Right lobe of liver (tissue), 6 donors: Measurements from ENCODE around the gene OAS1. TPM values are rescaled to one million over a fixed set of nuclear protein-coding genes. Genes with fewer than 3 reads are reported as not detected.
"Not testable (repeated sequence)": the region's sequence is repeated elsewhere in the genome, so short reads cannot be mapped to it uniquely, and the experiment has no call there.

ENCODE experiments used
- ATAC-seq, 4 donors: fragments of 200-7000 bp; cut with Tn5 transposase; one replicate each; pipeline ENCODE4 v1.9.1; 2020; ENCODE audit warnings: mild to moderate bottlenecking in 4 of 4, moderate library complexity in 4 of 4
- DNase-seq, 3 donors: peaks; one replicate each; pipeline ENCODE4 v3.0.0-alpha.2; 2020
- H3K27ac ChIP-seq, 3 donors: fragments of 200-600 bp; one replicate each; pipeline ENCODE4 v1.8.0; 2022
- H3K27me3 ChIP-seq, 2 donors: fragments of 200-600 bp; one replicate each; pipeline ENCODE4 v1.8.0; 2022
- H3K36me3 ChIP-seq, 4 donors: fragments of 200-600 bp; sonication (generic) in 1 of 4; one replicate each; pipeline versions ENCODE4 v1.5.1 to v1.8.0; 2017 to 2022; ENCODE audit warnings: control low read depth in 1 of 4
- H3K4me1 ChIP-seq, 4 donors: fragments of 200-600 bp; sonication (generic) in 1 of 4; one replicate each; pipeline versions ENCODE4 v1.5.1 to v1.8.0; 2017 to 2022; ENCODE audit warnings: control low read depth in 1 of 4
- H3K4me3 ChIP-seq, 3 donors: fragments of 200-600 bp; one replicate each; pipeline ENCODE4 v1.8.0; 2022
- H3K9me3 ChIP-seq, 4 donors: fragments of 200-600 bp; sonication (generic) in 1 of 4; one replicate each; pipeline versions ENCODE4 v1.5.1 to v1.8.0; 2017 to 2022; ENCODE audit warnings: control low read depth in 1 of 4
- POLR2A ChIP-seq: fragments of 450-650 bp; IDR thresholded peaks from one replicate; pipeline ENCODE4 v1.6.1; 2017; ENCODE audit warnings: antibody characterized with exemption, mild to moderate bottlenecking
- WGBS: methylation state at CpG from one replicate; pipeline ENCODE4 v1.1.6; 2018; ENCODE audit warnings: low coverage, low lambda C conversion rate; ENCODE audit not compliant: insufficient coverage; ENCODE audit errors: missing lambda C conversion rate; 5-methylcytosine and 5-hydroxymethylcytosine counted together
- intact Hi-C, 2 donors: fragments of 100-400 bp; cut with DNase I; formaldehyde crosslinking; loops; one replicate each; pipeline versions ENCODE4 v1.11.2 to v1.14.1; 2022
- total RNA-seq, 6 experiments: library from RNA; depleted of rRNA in 2 of 6; stranded (reverse); fragments of >200 nt in 2 of 6; fragmentation: NEBNext Ultra II Directional in 3 of 6; extraction: Animal tissue kit (Norgen Biotek cat#: 25700) in 3 of 6; gene quantifications; one replicate each; pipeline versions ENCODE4 v1.1.0 to v1.2.4, GENCODE V29; 2016 to 2023
- TF ChIP-seq, protein P1 (sequence below), 4 donors: fragments of 200-600 bp in 3 of 4; fragments of 450-650 bp in 1 of 4; IDR thresholded peaks; one replicate each; pipeline versions ENCODE4 v1.5.1 to v1.8.0; 2016 to 2022; ENCODE audit warnings: antibody characterized with exemption in 4 of 4, mild to moderate bottlenecking in 2 of 4
- donor health status: DM: no; HTN: yes; CAD: no.
- donor health status: DM: no; HTN: no; CAD: no.
- donor health status: DM: no; HTN: no; CAD: no.
- donor health status: DM: no; HTN: yes; CAD: no.
- donor health status: DM: no; HTN: yes; CAD: no.

The OAS1 gene
- total RNA-seq, 6 experiments from 2014 or later = 19.2 to 23.0 (median 22.5) TPM

DNA sequence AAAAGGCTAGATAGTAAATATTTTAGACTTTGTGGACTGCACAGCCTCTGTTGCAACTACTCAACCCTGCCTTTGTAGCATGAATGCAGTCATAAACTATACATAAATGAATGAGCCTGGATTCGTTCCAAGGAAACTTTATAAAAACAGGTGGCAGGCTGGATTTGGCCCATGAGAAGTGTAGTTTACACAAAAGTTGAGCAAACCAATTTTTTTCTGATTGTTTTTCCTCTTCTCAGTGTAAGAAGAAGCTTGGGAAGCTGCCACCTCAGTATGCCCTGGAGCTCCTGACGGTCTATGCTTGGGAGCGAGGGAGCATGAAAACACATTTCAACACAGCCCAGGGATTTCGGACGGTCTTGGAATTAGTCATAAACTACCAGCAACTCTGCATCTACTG is 9.5 kb downstream of the OAS1 start:
- H3K9me3 ChIP-seq = no peaks in the 10 kb centered on the region
- no peaks in the 10 kb centered on the region for H3K27me3 ChIP-seq
- H3K4me1 ChIP-seq = peaks cover 0 to 10% (median 2%) of the 10 kb centered on the region in 4 donors
- H3K27ac ChIP-seq = peak overlapping the region in 1 of 3 donors; percentile 49
- ATAC-seq (peak; percentile 79 to 97 (median 88)), DNase-seq (peak in 2 of 3 donors; percentile 55 to 61)
- H3K36me3 ChIP-seq = peaks cover 0 to 45% (median 12%) of the 10 kb centered on the region in 4 donors
- intact Hi-C loops = no loop called here
- 33% methylated on average over 5 of the region's 5 CpGs for WGBS
- no peak overlapping the region for H3K4me3 ChIP-seq
- TF ChIP-seq, protein P1, sequence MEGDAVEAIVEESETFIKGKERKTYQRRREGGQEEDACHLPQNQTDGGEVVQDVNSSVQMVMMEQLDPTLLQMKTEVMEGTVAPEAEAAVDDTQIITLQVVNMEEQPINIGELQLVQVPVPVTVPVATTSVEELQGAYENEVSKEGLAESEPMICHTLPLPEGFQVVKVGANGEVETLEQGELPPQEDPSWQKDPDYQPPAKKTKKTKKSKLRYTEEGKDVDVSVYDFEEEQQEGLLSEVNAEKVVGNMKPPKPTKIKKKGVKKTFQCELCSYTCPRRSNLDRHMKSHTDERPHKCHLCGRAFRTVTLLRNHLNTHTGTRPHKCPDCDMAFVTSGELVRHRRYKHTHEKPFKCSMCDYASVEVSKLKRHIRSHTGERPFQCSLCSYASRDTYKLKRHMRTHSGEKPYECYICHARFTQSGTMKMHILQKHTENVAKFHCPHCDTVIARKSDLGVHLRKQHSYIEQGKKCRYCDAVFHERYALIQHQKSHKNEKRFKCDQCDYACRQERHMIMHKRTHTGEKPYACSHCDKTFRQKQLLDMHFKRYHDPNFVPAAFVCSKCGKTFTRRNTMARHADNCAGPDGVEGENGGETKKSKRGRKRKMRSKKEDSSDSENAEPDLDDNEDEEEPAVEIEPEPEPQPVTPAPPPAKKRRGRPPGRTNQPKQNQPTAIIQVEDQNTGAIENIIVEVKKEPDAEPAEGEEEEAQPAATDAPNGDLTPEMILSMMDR (IDR thresholded peaks at IDR 0.05) = no peak
- TF ChIP-seq POLR2A = no peak

DNA sequence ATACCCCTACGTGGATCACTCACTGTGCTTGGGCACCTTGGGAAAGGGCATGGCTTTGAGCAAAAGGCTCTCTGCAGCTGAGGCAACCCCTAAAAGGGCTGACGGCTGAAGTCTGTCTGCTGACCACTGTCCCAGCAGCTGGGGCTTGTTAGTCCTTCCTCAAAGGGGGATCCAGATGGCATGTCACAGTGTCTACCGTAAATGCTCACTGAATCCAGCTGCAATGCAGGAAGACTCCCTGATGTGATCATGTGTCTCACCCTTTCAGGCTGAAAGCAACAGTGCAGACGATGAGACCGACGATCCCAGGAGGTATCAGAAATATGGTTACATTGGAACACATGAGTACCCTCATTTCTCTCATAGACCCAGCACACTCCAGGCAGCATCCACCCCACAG is 12.4 kb downstream of the OAS1 start:
- Histone ChIP-seq H3K36me3 (peaks cover 0 to 37% (median 11%) of the 10 kb centered on the region in 4 donors), H3K27ac (no peak overlapping the region), H3K9me3 (no peaks in the 10 kb centered on the region), H3K4me1 (peaks cover 0 to 10% (median 2%) of the 10 kb centered on the region in 4 donors), H3K4me3 (no peak overlapping the region), H3K27me3 (no peaks in the 10 kb centered on the region)
- DNase-seq (no peak), ATAC-seq (no peak)
- TF ChIP-seq POLR2A = no peak
- TF ChIP-seq, protein P1 (IDR thresholded peaks at IDR 0.05) = no peak
- WGBS = 100% methylated on average over 1 of the region's 6 CpGs
- intact Hi-C loops = no loop called here

DNA sequence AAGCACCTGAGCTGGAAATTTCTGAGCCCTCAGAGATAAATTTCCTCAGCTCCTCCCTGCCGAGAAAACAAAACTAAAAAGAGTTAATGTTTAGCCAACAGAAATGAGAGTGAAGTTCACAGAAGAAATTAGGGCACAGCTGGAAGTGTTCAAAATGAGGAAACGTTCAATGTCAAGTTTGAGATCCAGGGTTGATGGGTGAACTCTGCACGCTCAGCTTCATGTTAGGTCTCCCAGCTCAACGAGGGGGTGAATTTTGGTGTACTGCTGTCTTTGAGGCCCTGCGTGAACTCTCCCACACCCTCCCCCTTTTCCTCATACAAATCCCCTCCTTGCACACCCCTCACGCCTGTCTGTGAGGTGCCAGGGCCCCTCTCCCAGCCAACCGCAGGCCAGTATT is 18.2 kb downstream of the OAS1 start:
- Histone ChIP-seq H3K4me1 (peaks cover 0 to 9% (median 3%) of the 10 kb centered on the region in 4 donors), H3K36me3 (peaks cover 0 to 2% (median 0%) of the 10 kb centered on the region in 4 donors), H3K4me3 (peak overlapping the region; percentile 14 to 37 (median 23)), H3K27ac (peak overlapping the region; percentile 43 to 63 (median 58)), H3K9me3 (no peaks in the 10 kb centered on the region), H3K27me3 (no peaks in the 10 kb centered on the region)
- intact Hi-C loops = no loop called here
- ATAC-seq (peak; percentile 80 to 90 (median 88)), DNase-seq (no peak)
- no peak for TF ChIP-seq POLR2A
- TF ChIP-seq, protein P1 (IDR thresholded peaks at IDR 0.05) = no peak
- WGBS = 13% methylated on average over 6 of the region's 7 CpGs

DNA sequence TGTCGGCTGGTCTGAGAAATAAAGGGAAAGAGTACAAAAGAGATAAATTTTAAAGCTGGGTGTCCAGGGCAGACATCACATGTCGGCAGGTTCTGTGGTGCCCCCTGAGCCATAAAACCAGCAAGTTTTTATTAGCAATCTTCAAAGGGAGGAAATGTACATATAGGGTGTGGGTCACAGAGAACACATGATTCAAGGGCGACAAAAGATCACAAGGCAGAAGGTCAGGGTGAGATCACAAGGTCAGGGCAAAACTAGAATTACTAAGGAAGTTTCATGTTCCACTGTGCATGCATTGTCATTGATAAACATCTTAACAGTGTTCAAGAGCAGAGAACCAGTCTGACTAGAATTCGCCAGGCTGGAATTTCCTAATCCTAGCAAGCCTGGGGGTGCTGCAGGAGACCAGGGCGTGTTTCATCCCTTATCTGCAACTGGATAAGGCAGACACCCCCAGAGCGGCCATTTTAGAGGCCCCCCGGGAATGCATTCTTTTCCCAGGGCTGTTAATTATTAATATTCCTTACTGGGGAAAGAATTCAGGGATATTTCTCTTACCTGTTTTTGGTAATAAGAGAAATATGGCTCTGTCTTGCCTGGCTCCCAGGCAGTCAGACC is 19.8 kb downstream of the OAS1 start:
- H3K27ac ChIP-seq, H3K36me3 ChIP-seq, H3K27me3 ChIP-seq, H3K9me3 ChIP-seq, intact Hi-C loops, H3K4me1 ChIP-seq, ATAC-seq, DNase-seq, H3K4me3 ChIP-seq: not testable (repeated sequence)
- WGBS = 60% methylated on average over 6 of the region's 7 CpGs

DNA sequence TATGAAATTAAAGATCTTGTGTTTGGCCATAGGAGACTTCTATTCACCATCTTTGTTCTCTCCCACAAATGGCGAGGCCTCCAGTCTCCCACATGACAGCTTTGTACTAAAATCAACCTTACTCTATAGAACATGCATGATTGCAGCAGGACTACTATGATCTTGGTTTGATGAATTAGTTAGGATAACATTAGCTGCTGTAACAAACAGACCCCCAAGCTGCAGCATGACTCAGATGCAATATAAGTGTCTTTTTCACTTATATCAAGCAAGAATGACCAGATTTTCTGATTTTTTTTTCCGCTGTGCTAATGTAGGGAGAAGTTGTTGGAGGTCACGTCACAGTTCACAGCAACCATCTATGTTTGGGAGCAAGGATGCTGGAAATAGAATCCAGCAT is 20.7 kb downstream of the OAS1 start:
- TF ChIP-seq, protein P1 (IDR thresholded peaks at IDR 0.05) = no peak
- TF ChIP-seq POLR2A = no peak
- DNase-seq (no peak), ATAC-seq (no peak)
- intact Hi-C loops = no loop called here
- no peaks in the 10 kb centered on the region for H3K27me3 ChIP-seq
- H3K27ac ChIP-seq = no peak overlapping the region
- no peaks in the 10 kb centered on the region for H3K9me3 ChIP-seq
- 65% methylated on average over 3 of the region's 3 CpGs for WGBS
- H3K36me3 ChIP-seq = no peaks in the 10 kb centered on the region
- H3K4me1 ChIP-seq = peaks cover 0 to 9% (median 3%) of the 10 kb centered on the region in 4 donors
- no peak overlapping the region for H3K4me3 ChIP-seq
